ENCODE data around the gene FMN1. TPM values are rescaled to one million over a fixed set of nuclear protein-coding genes. Genes with fewer than 3 reads are reported as not detected.

Gene FMN1
- total and polyA plus RNA-seq, 3 donors from 2014 or later, result 17.7 to 53.7 (median 47.4) TPM

DNA sequence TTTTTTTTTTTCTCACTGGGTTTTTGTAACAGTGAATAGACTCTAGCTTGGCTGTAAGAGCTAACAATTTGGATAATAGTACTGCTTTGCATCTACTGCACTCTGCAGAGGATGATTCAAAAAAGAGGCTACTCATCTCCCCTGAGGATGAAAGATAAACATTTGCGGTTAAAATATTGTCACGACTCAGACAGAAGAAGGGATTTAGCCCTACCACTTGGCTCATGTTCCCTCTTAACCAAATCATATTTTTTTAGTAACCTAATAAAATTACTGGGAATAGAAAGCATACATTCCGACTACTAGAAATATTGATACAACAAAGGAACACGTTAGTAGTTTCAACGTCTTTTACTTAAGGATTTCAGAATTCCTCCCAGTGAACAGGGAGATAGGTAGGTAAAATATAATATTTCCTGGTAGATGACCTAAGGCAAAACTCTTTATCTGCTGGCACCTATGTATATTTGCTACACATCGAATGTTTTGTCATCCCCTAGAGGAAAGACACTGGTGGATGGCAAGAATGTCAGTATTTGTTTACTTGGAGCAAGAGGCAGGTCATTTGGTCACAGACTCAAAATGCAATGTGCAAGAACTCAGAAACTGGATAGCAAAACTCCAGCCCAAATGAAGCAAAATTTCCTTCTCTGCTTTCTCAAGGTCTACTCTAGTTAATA, 365.9 kb downstream of the FMN1 start:
- Histone ChIP-seq H3K36me3 (ENCODE audit: low read depth, missing control alignments) (no peaks in the 10 kb centered on the region), H3K27me3 (no peaks in the 10 kb centered on the region), H3K4me3 (no peak overlapping the region), H3K27ac (no peak overlapping the region), H3K9me3 (no peaks in the 10 kb centered on the region), H3K4me1 (no peaks in the 10 kb centered on the region)
- intact Hi-C loops (cut with DNase I; ENCODE audit: low total_unique reads), result no loop called here
- 72 to 79% methylated on average over 6 of the region's 6 CpGs for WGBS, 2 donors
- no peak for DNase-seq
- TF ChIP-seq, protein P1, sequence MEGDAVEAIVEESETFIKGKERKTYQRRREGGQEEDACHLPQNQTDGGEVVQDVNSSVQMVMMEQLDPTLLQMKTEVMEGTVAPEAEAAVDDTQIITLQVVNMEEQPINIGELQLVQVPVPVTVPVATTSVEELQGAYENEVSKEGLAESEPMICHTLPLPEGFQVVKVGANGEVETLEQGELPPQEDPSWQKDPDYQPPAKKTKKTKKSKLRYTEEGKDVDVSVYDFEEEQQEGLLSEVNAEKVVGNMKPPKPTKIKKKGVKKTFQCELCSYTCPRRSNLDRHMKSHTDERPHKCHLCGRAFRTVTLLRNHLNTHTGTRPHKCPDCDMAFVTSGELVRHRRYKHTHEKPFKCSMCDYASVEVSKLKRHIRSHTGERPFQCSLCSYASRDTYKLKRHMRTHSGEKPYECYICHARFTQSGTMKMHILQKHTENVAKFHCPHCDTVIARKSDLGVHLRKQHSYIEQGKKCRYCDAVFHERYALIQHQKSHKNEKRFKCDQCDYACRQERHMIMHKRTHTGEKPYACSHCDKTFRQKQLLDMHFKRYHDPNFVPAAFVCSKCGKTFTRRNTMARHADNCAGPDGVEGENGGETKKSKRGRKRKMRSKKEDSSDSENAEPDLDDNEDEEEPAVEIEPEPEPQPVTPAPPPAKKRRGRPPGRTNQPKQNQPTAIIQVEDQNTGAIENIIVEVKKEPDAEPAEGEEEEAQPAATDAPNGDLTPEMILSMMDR (IDR thresholded peaks at IDR 0.05), result no peak
- TF ChIP-seq POLR2A (IDR thresholded peaks at IDR 0.05), result no peak

DNA sequence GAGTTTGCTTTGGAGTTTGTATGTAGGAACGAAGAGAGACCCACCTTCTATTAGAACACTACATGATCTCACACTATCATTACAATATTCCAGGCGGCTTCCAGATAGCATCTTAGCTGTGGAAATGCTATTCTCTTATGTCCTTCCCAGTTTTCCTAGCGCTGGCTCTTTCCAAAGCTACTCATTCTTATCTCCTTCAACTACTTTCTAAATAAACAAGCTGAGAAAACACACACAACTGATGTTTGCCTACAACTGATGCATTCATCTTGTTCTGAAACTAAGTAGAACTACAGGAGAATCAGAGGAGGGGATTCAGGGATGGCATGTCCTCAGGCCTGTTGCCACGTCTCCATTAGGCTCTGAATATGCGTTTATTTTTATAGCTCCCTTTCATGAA, 367.8 kb downstream of the FMN1 start:
- H3K36me3 ChIP-seq (ENCODE audit: low read depth, missing control alignments), result no peaks in the 10 kb centered on the region
- H3K27me3 ChIP-seq, result no peaks in the 10 kb centered on the region
- 89 to 93% methylated on average over 5 of the region's 5 CpGs for WGBS, 2 donors
- no peaks in the 10 kb centered on the region for H3K4me1 ChIP-seq
- no peak for DNase-seq
- no peak overlapping the region for H3K4me3 ChIP-seq
- no peak overlapping the region for H3K27ac ChIP-seq
- intact Hi-C loops (cut with DNase I; ENCODE audit: low total_unique reads), result no loop called here
- TF ChIP-seq POLR2A (IDR thresholded peaks at IDR 0.05), result no peak
- TF ChIP-seq, protein P1 (IDR thresholded peaks at IDR 0.05), result no peak
- H3K9me3 ChIP-seq, result no peaks in the 10 kb centered on the region

DNA sequence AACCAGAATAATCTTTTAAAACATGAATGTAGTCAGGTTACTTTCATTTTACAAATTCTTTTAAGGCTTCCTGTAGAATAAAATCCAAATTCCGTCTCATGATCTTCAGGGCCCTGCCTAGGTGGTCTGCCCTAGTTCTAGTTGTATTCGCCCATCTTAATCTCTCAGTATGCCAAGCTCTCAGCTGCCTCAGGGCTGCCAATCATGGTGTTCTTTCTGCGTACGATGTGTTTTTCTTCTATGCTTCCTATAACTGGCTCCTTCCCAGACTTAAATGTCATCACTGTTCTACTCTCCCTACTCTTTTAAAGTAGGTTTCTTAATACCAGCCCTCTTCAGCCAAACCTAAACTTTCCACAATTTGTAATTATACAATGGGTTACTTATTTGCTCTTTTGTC, 369.3 kb downstream of the FMN1 start:
- intact Hi-C loops (cut with DNase I; ENCODE audit: low total_unique reads), result no loop called here
- H3K27me3 ChIP-seq, result no peaks in the 10 kb centered on the region
- TF ChIP-seq, protein P1 (IDR thresholded peaks at IDR 0.05), result no peak
- TF ChIP-seq POLR2A (IDR thresholded peaks at IDR 0.05), result no peak
- 87% methylated on average over 4 of the region's 4 CpGs for WGBS, 2 donors
- no peaks in the 10 kb centered on the region for H3K9me3 ChIP-seq
- H3K4me1 ChIP-seq, result no peaks in the 10 kb centered on the region
- H3K36me3 ChIP-seq (ENCODE audit: low read depth, missing control alignments), result no peaks in the 10 kb centered on the region
- no peak overlapping the region for H3K4me3 ChIP-seq
- no peak overlapping the region for H3K27ac ChIP-seq
- DNase-seq, result no peak

DNA sequence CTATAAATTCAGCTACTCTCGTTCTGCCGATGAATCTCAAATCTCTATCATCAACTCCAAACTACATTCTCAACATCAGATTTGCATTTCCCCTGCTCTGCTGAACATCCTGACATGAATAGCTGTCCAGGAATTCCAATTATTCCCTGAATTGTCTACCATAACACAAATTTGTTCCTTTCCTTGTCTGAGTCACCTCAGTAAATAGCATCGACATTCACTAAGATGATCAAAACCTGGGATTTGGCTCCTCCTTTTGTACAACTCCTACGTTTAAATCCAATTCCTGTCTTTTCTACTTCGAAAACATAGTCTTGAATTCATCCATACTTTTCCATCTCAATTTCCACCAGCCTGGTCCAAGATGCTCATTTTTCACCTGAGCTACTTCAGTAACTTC, 369.7 kb downstream of the FMN1 start:
- intact Hi-C loops (cut with DNase I; ENCODE audit: low total_unique reads), result no loop called here
- Histone ChIP-seq H3K9me3 (no peaks in the 10 kb centered on the region), H3K27ac (no peak overlapping the region), H3K27me3 (no peaks in the 10 kb centered on the region), H3K4me3 (no peak overlapping the region), H3K36me3 (ENCODE audit: low read depth, missing control alignments) (no peaks in the 10 kb centered on the region), H3K4me1 (no peaks in the 10 kb centered on the region)
- no peak for TF ChIP-seq POLR2A (IDR thresholded peaks at IDR 0.05)
- TF ChIP-seq, protein P1 (IDR thresholded peaks at IDR 0.05), result no peak
- WGBS, 2 donors, result 64 to 86% methylated on average over 5 of the region's 5 CpGs
- no peak for DNase-seq

DNA sequence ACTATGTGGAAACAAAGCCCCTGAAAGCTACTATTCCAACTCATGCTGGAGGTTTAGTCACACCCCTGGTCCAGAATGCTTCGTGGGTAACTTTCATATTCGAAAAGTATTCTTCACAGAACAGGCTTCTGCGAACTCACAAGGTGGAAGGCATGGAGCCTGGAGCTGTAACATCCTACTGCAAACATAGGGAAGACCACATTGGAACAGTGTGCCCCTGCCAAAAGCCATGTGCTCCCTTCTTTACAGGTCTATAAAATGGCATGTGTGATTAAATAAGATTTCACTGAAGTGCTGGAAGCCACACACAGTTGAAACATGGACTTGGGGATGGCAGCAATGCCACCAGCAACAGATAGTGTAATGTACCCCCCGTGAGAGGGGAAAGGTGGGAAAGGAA, 370.8 kb downstream of the FMN1 start:
- no peaks in the 10 kb centered on the region for H3K9me3 ChIP-seq
- intact Hi-C loops (cut with DNase I; ENCODE audit: low total_unique reads), result no loop called here
- no peaks in the 10 kb centered on the region for H3K27me3 ChIP-seq
- H3K4me1 ChIP-seq, result no peaks in the 10 kb centered on the region
- TF ChIP-seq, protein P1 (IDR thresholded peaks at IDR 0.05), result no peak
- no peak for TF ChIP-seq POLR2A (IDR thresholded peaks at IDR 0.05)
- DNase-seq, result no peak
- H3K4me3 ChIP-seq, result no peak overlapping the region
- H3K36me3 ChIP-seq (ENCODE audit: low read depth, missing control alignments), result no peaks in the 10 kb centered on the region
- 82 to 97% methylated on average over 4 of the region's 4 CpGs for WGBS, 2 donors
- no peak overlapping the region for H3K27ac ChIP-seq

Data from testis (tissue), 3 donors.